ENCODE measurements around the gene BMERB1.

Gene BMERB1

GRCh38 chr16:15506441-15506840 is 72.1 kb downstream of the BMERB1 start:
- no peak for DNase-seq

- no peak for DNase-seq
These were observed 73.0 kb downstream of the BMERB1 start for GRCh38 chr16:15507301-15507958.

- no peak for DNase-seq
These were observed 73.7 kb downstream of the BMERB1 start for GRCh38 chr16:15507959-15508627.

GRCh38 chr16:15509051-15509592 is 74.7 kb downstream of the BMERB1 start:
- DNase-seq: peak in 1 of 2 donors; percentile 11

GRCh38 chr16:15509593-15510535 is 75.5 kb downstream of the BMERB1 start:
- DNase-seq: no peak

GRCh38 chr16:15510992-15511391 is 76.6 kb downstream of the BMERB1 start:
- DNase-seq: no peak

GRCh38 chr16:15511759-15512487 is 77.5 kb downstream of the BMERB1 start:
- no peak for DNase-seq

GRCh38 chr16:15513156-15513555 is 78.8 kb downstream of the BMERB1 start:
- no peak for DNase-seq

- DNase-seq: no peak
These were observed 81.6 kb downstream of the BMERB1 start for GRCh38 chr16:15515992-15516391.

GRCh38 chr16:15516609-15517008 is 82.2 kb downstream of the BMERB1 start:
- no peak for DNase-seq

- DNase-seq: no peak
These were observed 83.5 kb downstream of the BMERB1 start for GRCh38 chr16:15517743-15518377.

- DNase-seq: no peak
These were observed 84.3 kb downstream of the BMERB1 start for GRCh38 chr16:15518381-15519351.

- no peak for DNase-seq
These were observed 85.4 kb downstream of the BMERB1 start for GRCh38 chr16:15519790-15520189.

GRCh38 chr16:15521390-15521757 is 87.0 kb downstream of the BMERB1 start:
- no peak for DNase-seq

GRCh38 chr16:15521758-15522509 is 87.5 kb downstream of the BMERB1 start:
- no peak for DNase-seq

GRCh38 chr16:15523092-15523541 is 88.7 kb downstream of the BMERB1 start:
- DNase-seq: no peak

- no peak for DNase-seq
These were observed 89.6 kb downstream of the BMERB1 start for GRCh38 chr16:15523939-15524338.

GRCh38 chr16:15524966-15525365 is 90.6 kb downstream of the BMERB1 start:
- DNase-seq: no peak

- DNase-seq: no peak
These were observed 91.7 kb downstream of the BMERB1 start for GRCh38 chr16:15526097-15526496.

- DNase-seq: no peak
These were observed 92.3 kb downstream of the BMERB1 start for GRCh38 chr16:15526731-15527130.

Data from activated CD4-positive, alpha-beta T cell treated with anti-CD3 and anti-CD28 coated beads for 4 hours (primary cell).